HepG2 (cell line): ENCODE data around the gene ANKS1B.

Experiments used
- ARID3A ChIP-seq: IDR thresholded peaks from 2 replicates; pipeline ENCODE4 v1.6.1; 2012; ENCODE audit warnings: low read depth, low read length, improper control_type of control experiment
- CBX1 ChIP-seq: IDR thresholded peaks from one replicate; pipeline ENCODE4 v1.6.1; 2016; ENCODE audit warnings: antibody characterized with exemption, low read depth
- CTCF ChIP-seq: sonication (generic); formaldehyde crosslinking; IDR thresholded peaks from 2 replicates; pipeline ENCODE4 v1.5.0; 2020; ENCODE audit warnings: mild to moderate bottlenecking, missing genetic modification reagents, moderate library complexity
- MXI1 ChIP-seq: IDR thresholded peaks from 3 replicates; pipeline ENCODE4 v1.6.1; 2012; ENCODE audit warnings: low read depth, low read length, inconsistent platforms, borderline replicate concordance
- ZNF670 ChIP-seq: sonication (generic); formaldehyde crosslinking; IDR thresholded peaks from 2 replicates; pipeline ENCODE4 v1.8.0; 2022; ENCODE audit warnings: mild to moderate bottlenecking, missing genetic modification reagents, borderline replicate concordance

GRCh38 chr12:98869886-98870503 lies 1114.7 kb downstream of the ANKS1B start:
- TF ChIP-seq ARID3A = no peak
- no peak for TF ChIP-seq MXI1
- no peak for TF ChIP-seq CTCF (CRISPR knock-in tag)
- TF ChIP-seq CBX1 = no peak
- no peak for TF ChIP-seq ZNF670 (CRISPR knock-in tag)
